ENCODE results near the gene CAPN3. TPM values are rescaled to one million over a fixed set of nuclear protein-coding genes. Genes with fewer than 3 reads are reported as not detected.

CAPN3 gene
- total RNA-seq, 2 experiments from 2014 or later: 8.3 to 10.1 TPM

DNA sequence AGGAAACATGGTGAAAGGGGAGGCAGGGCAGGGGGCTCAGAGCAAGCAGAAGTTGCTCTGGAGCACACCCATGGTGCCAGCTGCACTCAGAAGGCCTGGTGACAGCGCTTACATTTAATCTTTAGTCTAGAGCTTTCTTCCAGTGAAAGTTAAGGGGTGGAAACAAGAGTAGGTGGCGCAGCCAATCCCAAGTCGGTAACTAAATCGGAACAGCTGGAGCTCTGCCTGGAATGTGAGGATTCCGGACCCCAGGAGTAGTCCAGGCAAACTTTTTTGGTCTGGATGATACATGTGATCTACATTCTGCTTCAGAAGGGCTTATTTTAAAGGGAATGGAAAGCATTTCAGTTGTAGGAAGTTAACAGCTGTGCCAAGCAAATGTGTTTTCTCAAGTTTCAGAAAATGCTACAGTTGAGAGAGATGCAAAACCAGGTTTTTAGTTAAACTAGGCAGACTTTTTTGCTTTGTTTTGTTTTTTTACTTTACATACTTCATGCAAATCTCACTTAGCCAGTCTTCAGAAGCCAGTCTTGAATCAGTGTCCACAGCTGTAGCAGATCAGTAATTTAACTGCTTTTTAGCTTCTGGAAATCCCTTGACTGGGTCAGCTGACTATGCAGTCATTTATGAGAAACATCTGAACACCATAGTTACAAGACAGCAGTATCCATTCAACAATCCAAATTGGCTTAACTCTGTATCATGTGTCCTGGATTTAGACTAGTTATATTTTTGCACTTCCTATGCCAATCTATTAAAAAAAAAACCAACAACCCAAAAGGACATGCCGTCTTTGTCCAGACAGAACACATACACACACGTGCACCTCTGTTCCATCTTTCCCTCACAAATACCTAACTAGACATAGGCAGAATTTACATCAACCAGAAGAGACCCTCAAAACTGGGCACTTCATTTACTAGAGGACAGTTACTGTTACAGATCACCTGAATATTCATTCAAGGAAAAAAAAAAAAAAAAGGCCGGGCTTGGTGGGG lies 98.4 kb downstream of the CAPN3 start:
- DNase-seq: no peak
- H3K36me3 Mint-ChIP-seq: peaks cover 7% of the 10 kb centered on the region
- peaks cover 1% of the 10 kb centered on the region for H3K4me1 Mint-ChIP-seq
- no peaks in the 10 kb centered on the region for H3K9me3 Mint-ChIP-seq
- H3K27ac Mint-ChIP-seq: no peak overlapping the region
- H3K4me3 Mint-ChIP-seq: no peak overlapping the region
- POLR2A ChIA-PET: no interaction called here
- no peaks in the 10 kb centered on the region for H3K27me3 Mint-ChIP-seq
- ATAC-seq (ENCODE audit: low read depth): no peak

DNA sequence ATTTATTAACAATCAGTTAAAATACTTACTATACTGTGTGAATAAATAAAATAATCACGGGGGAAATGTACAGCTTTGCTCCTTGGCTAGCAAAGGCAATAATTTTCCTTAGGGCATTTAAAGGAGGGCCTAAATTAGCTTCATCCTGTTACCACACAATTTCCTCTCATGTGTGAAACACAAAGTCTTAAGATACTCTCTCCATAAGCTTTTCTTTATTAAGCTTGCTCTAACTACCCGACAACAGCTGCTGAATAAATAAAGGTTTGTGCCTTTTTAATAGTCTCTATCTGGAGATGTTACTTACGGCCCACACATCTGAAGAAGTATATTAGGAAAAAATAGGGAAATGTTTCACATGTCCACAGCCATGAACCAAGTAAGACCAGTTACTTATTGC lies 102.0 kb downstream of the CAPN3 start:
- POLR2A ChIA-PET: no interaction called here
- no peak overlapping the region for H3K27ac Mint-ChIP-seq
- peaks cover 5% of the 10 kb centered on the region for H3K36me3 Mint-ChIP-seq
- H3K9me3 Mint-ChIP-seq: no peaks in the 10 kb centered on the region
- ATAC-seq (ENCODE audit: low read depth): no peak
- no peaks in the 10 kb centered on the region for H3K27me3 Mint-ChIP-seq
- peaks cover 3% of the 10 kb centered on the region for H3K4me1 Mint-ChIP-seq
- H3K4me3 Mint-ChIP-seq: no peak overlapping the region
- no peak for DNase-seq

Other genes with a start within 250 kb of the CAPN3 start
- not detected for gene PLA2G4F, start 202.9 kb upstream of the CAPN3 start, total RNA-seq
- 10 to 100 TPM; 88.8 to 91.7 TPM for gene VPS39, start 151.2 kb upstream of the CAPN3 start, total RNA-seq
- gene GANC, start 86.3 kb upstream of the CAPN3 start, total RNA-seq: 10 to 100 TPM; 38.3 to 38.6 TPM
- 10 to 100 TPM; 39.1 to 42.0 TPM for gene TMEM87A, start 86.1 kb upstream of the CAPN3 start, total RNA-seq
- 10 to 100 TPM; 50.9 to 51.8 TPM for gene ZNF106, start 131.6 kb downstream of the CAPN3 start, total RNA-seq
- 10 to 100 TPM; 47.6 to 57.9 TPM for gene SNAP23, start 136.1 kb downstream of the CAPN3 start, total RNA-seq
- 10 to 100 TPM; 24.5 to 25.8 TPM for gene LRRC57, start 189.3 kb downstream of the CAPN3 start, total RNA-seq
- 10 to 100 TPM; 28.7 to 30.2 TPM for gene HAUS2, start 189.3 kb downstream of the CAPN3 start, total RNA-seq
- 10 to 100 TPM; 14.0 to 16.1 TPM for gene STARD9, start 216.1 kb downstream of the CAPN3 start, total RNA-seq